ENCODE data around the gene PVALEF.

GRCh38 chr17:81158688-81159590, 6.4 kb upstream of the PVALEF start:
- no peak for TF ChIP-seq POLR2A (IDR thresholded peaks at IDR 0.05; ENCODE audit: low read depth, low read length)
- TF ChIP-seq POLR2AphosphoS5 (IDR thresholded peaks at IDR 0.05; ENCODE audit: low read depth, low read length), result no peak
- no peak for TF ChIP-seq TAF1 (IDR thresholded peaks at IDR 0.05; ENCODE audit: low read depth, low read length)
- no peak for TF ChIP-seq SPI1 (IDR thresholded peaks at IDR 0.05; ENCODE audit: low read depth, low read length)
- no peak for TF ChIP-seq PAX5 (IDR thresholded peaks at IDR 0.05; ENCODE audit: insufficient read depth, low read length, severe bottlenecking)

All from GM12891 (cell line).